ENCODE data around the gene ABCD1. TPM values are rescaled to one million over a fixed set of nuclear protein-coding genes. Genes with fewer than 3 reads are reported as not detected.

ABCD1 gene
- polyA plus RNA-seq, 1 donor from 2014 or later: 3.6 TPM

DNA sequence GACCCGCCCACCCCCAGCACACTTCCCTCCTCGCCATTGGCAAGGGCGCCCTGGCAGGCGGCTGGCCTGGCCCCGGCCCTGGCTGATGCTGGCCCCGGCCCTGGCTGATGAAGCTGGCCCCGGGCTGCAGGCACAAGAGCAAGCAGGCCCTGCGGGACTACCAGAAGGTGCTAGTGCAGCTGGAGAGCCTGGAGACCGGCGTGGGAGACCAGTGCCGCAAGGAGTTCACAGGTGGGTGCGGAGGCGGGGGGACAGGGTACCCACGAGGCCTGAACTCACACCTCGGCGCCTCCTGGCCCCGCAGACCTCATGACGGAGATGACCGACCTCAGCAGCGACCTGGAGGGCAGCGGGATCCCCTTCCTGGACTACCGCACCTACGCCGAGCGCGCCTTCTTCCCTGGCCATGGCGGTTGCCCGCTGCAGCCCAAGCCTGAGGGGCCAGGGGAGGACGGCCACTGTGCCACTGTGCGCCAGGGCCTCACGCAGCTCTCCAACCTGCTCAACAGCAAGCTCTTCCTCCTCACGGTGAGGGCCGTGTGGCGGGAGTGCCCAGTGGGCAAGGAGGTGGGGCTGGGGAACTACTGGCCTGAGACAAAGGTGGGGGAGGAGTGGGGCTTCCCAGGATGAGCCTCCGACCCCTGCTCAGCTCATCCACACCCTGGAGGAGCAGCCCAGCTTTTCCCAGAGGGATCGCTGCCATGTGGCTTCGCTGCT lies 50.1 kb downstream of the ABCD1 start:
- no peak overlapping the region for H2AFZ ChIP-seq (ENCODE audit: low read depth, low read length)
- no peaks in the 10 kb centered on the region for H3K27me3 ChIP-seq (ENCODE audit: insufficient read depth, low read depth, low read length)
- TF ChIP-seq, protein P1, sequence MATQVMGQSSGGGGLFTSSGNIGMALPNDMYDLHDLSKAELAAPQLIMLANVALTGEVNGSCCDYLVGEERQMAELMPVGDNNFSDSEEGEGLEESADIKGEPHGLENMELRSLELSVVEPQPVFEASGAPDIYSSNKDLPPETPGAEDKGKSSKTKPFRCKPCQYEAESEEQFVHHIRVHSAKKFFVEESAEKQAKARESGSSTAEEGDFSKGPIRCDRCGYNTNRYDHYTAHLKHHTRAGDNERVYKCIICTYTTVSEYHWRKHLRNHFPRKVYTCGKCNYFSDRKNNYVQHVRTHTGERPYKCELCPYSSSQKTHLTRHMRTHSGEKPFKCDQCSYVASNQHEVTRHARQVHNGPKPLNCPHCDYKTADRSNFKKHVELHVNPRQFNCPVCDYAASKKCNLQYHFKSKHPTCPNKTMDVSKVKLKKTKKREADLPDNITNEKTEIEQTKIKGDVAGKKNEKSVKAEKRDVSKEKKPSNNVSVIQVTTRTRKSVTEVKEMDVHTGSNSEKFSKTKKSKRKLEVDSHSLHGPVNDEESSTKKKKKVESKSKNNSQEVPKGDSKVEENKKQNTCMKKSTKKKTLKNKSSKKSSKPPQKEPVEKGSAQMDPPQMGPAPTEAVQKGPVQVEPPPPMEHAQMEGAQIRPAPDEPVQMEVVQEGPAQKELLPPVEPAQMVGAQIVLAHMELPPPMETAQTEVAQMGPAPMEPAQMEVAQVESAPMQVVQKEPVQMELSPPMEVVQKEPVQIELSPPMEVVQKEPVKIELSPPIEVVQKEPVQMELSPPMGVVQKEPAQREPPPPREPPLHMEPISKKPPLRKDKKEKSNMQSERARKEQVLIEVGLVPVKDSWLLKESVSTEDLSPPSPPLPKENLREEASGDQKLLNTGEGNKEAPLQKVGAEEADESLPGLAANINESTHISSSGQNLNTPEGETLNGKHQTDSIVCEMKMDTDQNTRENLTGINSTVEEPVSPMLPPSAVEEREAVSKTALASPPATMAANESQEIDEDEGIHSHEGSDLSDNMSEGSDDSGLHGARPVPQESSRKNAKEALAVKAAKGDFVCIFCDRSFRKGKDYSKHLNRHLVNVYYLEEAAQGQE (IDR thresholded peaks at IDR 0.05; ENCODE audit: borderline replicate concordance): no peak
- no peak for TF ChIP-seq TAF1 (IDR thresholded peaks at IDR 0.05; ENCODE audit: low read depth)
- H3K9me3 ChIP-seq (ENCODE audit: low read length): no peaks in the 10 kb centered on the region
- no peaks in the 10 kb centered on the region for H3K79me2 ChIP-seq (replicated peaks; ENCODE audit: insufficient read depth, low read length)
- no peaks in the 10 kb centered on the region for H3F3A ChIP-seq (ENCODE audit: insufficient read depth, low read length, poor library complexity, severe bottlenecking)
- no peak overlapping the region for H3K27ac ChIP-seq (ENCODE audit: low read length)
- H3K36me3 ChIP-seq (ENCODE audit: insufficient read depth, low read length): no peaks in the 10 kb centered on the region
- no peak overlapping the region for H3K4me3 ChIP-seq (ENCODE audit: low read length)
- H4K20me1 ChIP-seq (ENCODE audit: insufficient read depth): no peaks in the 10 kb centered on the region
- no peak overlapping the region for H3K9ac ChIP-seq (ENCODE audit: low read length)
- no peaks in the 10 kb centered on the region for H3K9me2 ChIP-seq (ENCODE audit: insufficient read depth, low read length)
- H3K4me2 ChIP-seq (ENCODE audit: low read length): no peak overlapping the region

DNA sequence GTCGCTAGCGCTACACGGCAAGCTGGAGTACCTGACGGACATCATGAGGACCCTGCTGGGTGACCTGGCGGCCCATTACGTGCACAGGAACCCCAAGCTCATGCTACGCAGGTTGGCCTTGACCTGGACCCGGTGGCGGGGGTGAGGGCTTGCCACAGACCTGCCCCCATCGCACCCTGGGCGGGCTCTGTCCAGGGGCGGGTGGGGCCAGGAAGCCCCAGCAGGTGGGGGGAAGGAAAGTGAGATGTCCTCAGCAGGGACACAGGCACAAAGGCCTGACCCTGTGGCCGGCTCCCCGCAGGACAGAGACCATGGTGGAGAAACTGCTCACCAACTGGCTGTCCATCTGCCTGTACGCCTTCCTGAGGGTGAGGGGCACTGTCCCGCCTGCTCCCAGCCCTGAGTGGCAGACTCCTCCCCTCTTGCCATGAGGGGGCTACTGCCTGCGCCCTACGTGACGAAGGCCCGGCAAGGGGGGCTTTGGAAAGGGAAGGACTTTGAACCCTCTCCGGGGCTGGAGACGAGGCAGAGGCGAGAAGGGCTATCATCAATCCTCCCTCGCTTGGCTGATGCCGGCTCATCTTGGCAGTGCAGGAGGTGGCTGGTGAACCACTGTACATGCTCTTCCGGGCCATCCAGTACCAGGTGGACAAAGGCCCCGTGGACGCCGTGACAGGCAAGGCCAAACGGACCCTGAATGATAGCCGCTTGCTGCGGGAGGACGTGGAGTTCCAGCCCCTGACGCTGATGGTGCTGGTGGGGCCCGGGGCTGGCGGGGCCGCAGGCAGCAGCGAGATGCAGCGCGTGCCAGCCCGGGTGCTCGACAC lies 50.9 kb downstream of the ABCD1 start:
- TF ChIP-seq RAD21 (conservative IDR thresholded peaks at IDR 0.05): no peak
- TF ChIP-seq TAF1 (IDR thresholded peaks at IDR 0.05; ENCODE audit: low read depth): no peak
- TF ChIP-seq EZH2 (IDR thresholded peaks at IDR 0.05; ENCODE audit: borderline replicate concordance, insufficient read depth, low read length, poor library complexity, severe bottlenecking): no peak
- no peak for TF ChIP-seq EP300 (conservative IDR thresholded peaks at IDR 0.05; ENCODE audit: poor library complexity, severe bottlenecking)
- TF ChIP-seq, protein P1 (IDR thresholded peaks at IDR 0.05; ENCODE audit: borderline replicate concordance): no peak
- TF ChIP-seq MXI1 (conservative IDR thresholded peaks at IDR 0.05; ENCODE audit: poor library complexity, severe bottlenecking): no peak
- TF ChIP-seq, protein P2, sequence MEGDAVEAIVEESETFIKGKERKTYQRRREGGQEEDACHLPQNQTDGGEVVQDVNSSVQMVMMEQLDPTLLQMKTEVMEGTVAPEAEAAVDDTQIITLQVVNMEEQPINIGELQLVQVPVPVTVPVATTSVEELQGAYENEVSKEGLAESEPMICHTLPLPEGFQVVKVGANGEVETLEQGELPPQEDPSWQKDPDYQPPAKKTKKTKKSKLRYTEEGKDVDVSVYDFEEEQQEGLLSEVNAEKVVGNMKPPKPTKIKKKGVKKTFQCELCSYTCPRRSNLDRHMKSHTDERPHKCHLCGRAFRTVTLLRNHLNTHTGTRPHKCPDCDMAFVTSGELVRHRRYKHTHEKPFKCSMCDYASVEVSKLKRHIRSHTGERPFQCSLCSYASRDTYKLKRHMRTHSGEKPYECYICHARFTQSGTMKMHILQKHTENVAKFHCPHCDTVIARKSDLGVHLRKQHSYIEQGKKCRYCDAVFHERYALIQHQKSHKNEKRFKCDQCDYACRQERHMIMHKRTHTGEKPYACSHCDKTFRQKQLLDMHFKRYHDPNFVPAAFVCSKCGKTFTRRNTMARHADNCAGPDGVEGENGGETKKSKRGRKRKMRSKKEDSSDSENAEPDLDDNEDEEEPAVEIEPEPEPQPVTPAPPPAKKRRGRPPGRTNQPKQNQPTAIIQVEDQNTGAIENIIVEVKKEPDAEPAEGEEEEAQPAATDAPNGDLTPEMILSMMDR (IDR thresholded peaks at IDR 0.05; ENCODE audit: poor library complexity, severe bottlenecking): no peak
- no peak for TF ChIP-seq SMC3 (conservative IDR thresholded peaks at IDR 0.05; ENCODE audit: poor library complexity)
- no peak for TF ChIP-seq POLR2AphosphoS5 (IDR thresholded peaks at IDR 0.05)
- Histone ChIP-seq H3K27ac (ENCODE audit: low read length) (no peak overlapping the region), H3K27me3 (ENCODE audit: insufficient read depth, low read depth, low read length) (no peaks in the 10 kb centered on the region), H3K4me2 (ENCODE audit: low read length) (no peak overlapping the region), H3K4me3 (ENCODE audit: low read length) (no peak overlapping the region), H2AFZ (ENCODE audit: low read depth, low read length) (no peak overlapping the region), H4K20me1 (ENCODE audit: insufficient read depth) (no peaks in the 10 kb centered on the region), H3K9me2 (ENCODE audit: insufficient read depth, low read length) (no peaks in the 10 kb centered on the region), H3K36me3 (ENCODE audit: insufficient read depth, low read length) (no peaks in the 10 kb centered on the region), H3K79me2 (replicated peaks; ENCODE audit: insufficient read depth, low read length) (no peaks in the 10 kb centered on the region), H3K9me3 (ENCODE audit: low read length) (no peaks in the 10 kb centered on the region), H3K9ac (ENCODE audit: low read length) (no peak overlapping the region), H3F3A (ENCODE audit: insufficient read depth, low read length, poor library complexity, severe bottlenecking) (no peaks in the 10 kb centered on the region)

Measured in neural cell (in vitro differentiated cells).